ENCODE results near the gene FAM209B. TPM values are rescaled to one million over a fixed set of nuclear protein-coding genes. Genes with fewer than 3 reads are reported as not detected.

FAM209B gene
- total and polyA plus RNA-seq, 9 of the 15 experiments (the other 6 are each of a cell fraction or from before 2014, with no cell fraction given) = 0.34 to 0.40 (median 0.36) TPM; not detected in 6

- Histone ChIP-seq H4K20me1 (replicated peaks; ENCODE audit: control insufficient read depth, insufficient read depth, low read length) (no peaks in the 10 kb centered on the region), H2AFZ (ENCODE audit: low read depth, low read length) (no peak overlapping the region), H3K4me1 (replicated peaks in 1 of 2; ENCODE audit: control insufficient read depth in 2 of 2, insufficient read depth in 2 of 2, low read length in 2 of 2) (0 out of 5 replicates have a peak, but pooled peaks cover 0 to 3% of the 10 kb centered on the region in 2 experiments), H3K9me3 (replicated peaks; ENCODE audit: control insufficient read depth, insufficient read depth, low read depth, low read length) (no peaks in the 10 kb centered on the region), H3K4me2 (ENCODE audit: insufficient read depth, low read length) (no peak overlapping the region), H3K79me2 (ENCODE audit: control insufficient read depth, insufficient read depth, low read length) (no peaks in the 10 kb centered on the region), H3K9me1 (ENCODE audit: control insufficient read depth, insufficient read depth, low read length) (no peaks in the 10 kb centered on the region), H3K27ac (ENCODE audit: extremely low read depth, low read depth, low read length) (no peak overlapping the region), H3K9ac (ENCODE audit: insufficient read depth in 1 of 2, low read depth in 2 of 2, low read length in 2 of 2) (no peak overlapping the region), H3K4me3 (no peak overlapping the region), H3K36me3 (ENCODE audit: control insufficient read depth, insufficient read depth, low read length) (peaks cover 2% of the 10 kb centered on the region; the same call in 1 of the 3 replicates), H3K27me3 (ENCODE audit: control insufficient read depth in 2 of 2, insufficient read depth in 2 of 2, low read length in 2 of 2) (no peaks in the 10 kb centered on the region)
- no peak for ATAC-seq
- ChIA-PET CTCF (ENCODE audit: low intra/inter-chr PET ratio) (no interaction called here), POLR2A (no interaction called here)
- no peak for FAIRE-seq
- no TSS peak for BruUV-seq (replicated peaks)
- WGBS (ENCODE audit: insufficient coverage, low coverage, missing lambda C conversion rate) = 83% methylated on average over 3 of the region's 3 CpGs
- DNase-seq (ENCODE audit: extremely low read depth in 1 of 4, low spot score in 3 of 4) = no peak
- intact Hi-C loops (cut with micrococcal nuclease) = no loop called here
- TF ChIP-seq CCAR2 (IDR thresholded peaks at IDR 0.05; ENCODE audit: low read depth, low read length) (no peak), EZH2 (IDR thresholded peaks at IDR 0.05; ENCODE audit: borderline replicate concordance, low read depth, low read length) (no peak), ZNF707 (CRISPR knock-in tag; conservative IDR thresholded peaks at IDR 0.05) (no peak), ARID3A (IDR thresholded peaks at IDR 0.05; ENCODE audit: borderline replicate concordance, low read depth, low read length) (no peak), BDP1 (IDR thresholded peaks at IDR 0.05; ENCODE audit: insufficient read depth, insufficient read length) (no peak), ZNF79 (CRISPR knock-in tag; IDR thresholded peaks at IDR 0.05; ENCODE audit: low read depth) (no peak)
- in situ Hi-C loops (cut with MboI) = no loop called here
Measured at GRCh38 chr20:56506103-56506502, 26.9 kb upstream of the FAM209B start.

Data from K562 (cell line).